Prostate gland (tissue), 2 donors: ENCODE results near the gene NISCH.

Experiments used
- CTCF ChIP-seq, 4 experiments: fragments of 200-600 bp in 2 of 4; fragments of 450-650 bp in 2 of 4; sonication (generic) in 2 of 4; IDR thresholded peaks; 1 replicate in 3 of 4; 2 replicates in 1 of 4; pipeline ENCODE4 v1.5.1; 2016 to 2019; ENCODE audit warnings: antibody characterized with exemption in 4 of 4, mild to moderate bottlenecking in 2 of 4, moderate library complexity in 2 of 4
- POLR2A ChIP-seq: fragments of 450-650 bp; IDR thresholded peaks from one replicate; pipeline ENCODE4 v1.6.1; 2016; ENCODE audit warnings: antibody characterized with exemption, mild to moderate bottlenecking
- POLR2AphosphoS5 ChIP-seq: sonication (generic); formaldehyde crosslinking; IDR thresholded peaks from one replicate; pipeline ENCODE4 v1.6.1; 2017; ENCODE audit warnings: antibody characterized with exemption

- TF ChIP-seq CTCF (IDR thresholded peaks at IDR 0.05) (no peak), POLR2A (no peak), POLR2AphosphoS5 (no peak)
Observed at GRCh38 chr3:52441772-52442332, 13.6 kb upstream of the NISCH start.
